ENCODE results near the gene YTHDF2.
"Not testable (repeated sequence)": the region's sequence is repeated elsewhere in the genome, so short reads cannot be mapped to it uniquely, and the experiment has no call there.

Gene YTHDF2

DNA sequence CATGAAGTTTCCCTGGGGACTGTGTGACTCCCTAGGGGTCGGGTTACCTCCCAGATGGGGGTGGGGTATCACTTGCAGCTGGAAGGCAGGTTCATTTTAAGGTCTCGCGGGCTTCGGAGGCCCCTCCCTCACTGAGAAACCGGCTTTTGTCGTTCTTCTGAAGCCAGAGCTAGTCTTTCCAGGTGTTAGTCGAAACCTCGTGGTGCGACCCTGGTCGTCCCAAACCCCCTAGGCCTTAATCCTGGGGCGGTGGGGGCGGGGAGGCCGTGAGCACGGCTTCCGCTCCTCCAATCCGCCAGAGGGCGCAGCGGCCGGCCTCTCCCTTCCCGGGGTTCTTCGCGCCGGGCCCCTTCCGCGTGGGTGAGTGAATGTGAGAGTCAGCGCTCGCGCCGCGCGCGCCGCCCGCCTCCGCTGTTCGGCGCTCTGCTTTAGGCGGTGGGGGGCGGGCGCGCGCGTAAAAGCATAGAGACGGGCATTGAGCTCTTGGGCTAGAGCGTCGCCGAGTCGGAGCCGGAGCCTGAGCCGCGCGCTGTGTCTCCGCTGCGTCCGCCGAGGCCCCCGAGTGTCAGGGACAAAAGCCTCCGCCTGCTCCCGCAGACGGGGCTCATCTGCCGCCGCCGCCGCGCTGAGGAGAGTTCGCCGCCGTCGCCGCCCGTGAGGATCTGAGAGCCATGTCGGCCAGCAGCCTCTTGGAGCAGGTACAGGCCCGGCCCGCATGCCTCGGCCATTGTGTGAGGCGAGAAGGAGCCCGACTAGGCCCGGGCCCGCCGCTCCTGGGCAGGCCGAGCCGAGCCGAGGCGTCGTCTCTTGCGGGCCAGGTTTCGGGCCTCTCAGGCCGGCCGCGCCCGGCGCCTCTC lies at the start of gene YTHDF2:
YTHDF2 (plus strand) TSS at position 491 of the 857 bp plus-strand sequence; CDS start at position 672, 181 bp downstream.
- peak; percentile 97 for DNase-seq

DNA sequence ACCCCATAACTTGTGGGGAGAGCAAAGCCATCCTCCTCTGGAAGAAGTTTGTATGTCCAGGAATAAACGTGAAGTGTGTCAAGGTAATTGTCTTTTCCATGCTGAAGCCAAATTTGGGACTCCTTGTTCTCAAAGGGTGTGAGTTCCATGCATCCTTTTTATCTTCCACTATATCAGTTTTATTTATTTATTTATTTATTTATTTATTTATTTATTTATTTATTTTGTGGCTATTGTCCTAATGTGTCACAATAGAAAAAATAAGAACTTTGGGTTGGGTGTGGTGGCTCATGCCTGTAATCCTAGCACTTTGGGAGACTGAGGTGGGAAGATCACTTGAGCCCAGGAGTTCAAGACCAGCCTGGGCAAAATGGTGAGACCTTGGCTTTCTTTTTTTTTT lies 45.1 kb upstream of the YTHDF2 start:
- not testable (repeated sequence) for DNase-seq

DNA sequence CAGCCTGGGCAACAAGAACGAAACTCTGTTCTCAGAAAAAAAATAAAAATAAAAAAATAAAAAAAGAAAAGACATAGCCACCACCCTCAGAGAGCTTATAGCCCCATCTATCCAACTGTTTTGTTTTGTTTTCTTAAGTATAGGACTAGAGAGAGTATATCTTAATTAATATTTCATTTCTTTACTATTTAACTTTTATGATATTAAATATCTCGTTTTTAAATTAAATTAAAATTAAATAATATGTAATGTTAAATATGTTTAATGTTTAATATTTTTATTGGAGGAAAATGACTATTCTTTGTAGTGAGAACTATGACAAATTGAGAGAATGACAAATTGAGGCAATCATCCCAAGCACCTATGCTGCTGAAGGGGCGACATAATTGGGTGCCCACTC lies 33.1 kb upstream of the YTHDF2 start:
- no peak for DNase-seq

DNA sequence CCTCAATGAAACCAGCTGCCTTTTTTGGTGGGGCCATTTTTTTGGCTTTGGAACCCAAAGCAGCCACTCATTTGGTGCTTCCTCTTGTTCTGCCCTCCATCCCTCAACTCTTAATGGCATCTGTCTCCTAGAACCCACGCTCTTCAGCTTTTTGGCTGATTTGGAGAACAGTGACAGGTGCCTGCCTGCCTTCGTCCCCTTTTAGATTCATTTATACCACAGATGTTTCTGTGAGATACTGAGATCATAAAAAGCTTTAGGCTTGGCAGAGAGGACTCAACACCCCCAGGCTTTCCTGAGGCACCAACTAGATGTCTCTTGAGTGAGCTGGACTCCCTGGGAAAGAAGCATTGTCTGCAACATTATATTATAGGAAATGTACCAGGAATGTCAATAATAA lies 20.4 kb upstream of the YTHDF2 start:
- DNase-seq, result no peak

DNA sequence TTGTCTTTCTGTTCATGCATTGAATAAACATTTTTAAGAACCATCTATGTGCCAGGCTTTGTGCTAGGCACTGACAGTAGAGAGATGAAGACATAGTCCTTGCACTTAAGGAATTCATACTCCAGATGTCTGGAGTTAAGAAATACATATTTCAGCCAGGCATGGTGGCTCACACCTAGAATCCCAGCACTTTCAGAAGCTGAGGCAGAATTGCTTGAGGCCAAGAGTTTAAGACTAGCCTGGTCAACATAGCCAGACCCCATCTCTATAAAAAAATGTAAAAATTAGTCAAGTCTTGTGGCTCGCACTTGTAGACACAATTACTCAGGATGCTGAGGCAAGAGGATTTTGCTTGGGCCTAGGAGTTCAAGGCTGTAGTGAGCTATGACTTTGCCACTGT lies 18.6 kb upstream of the YTHDF2 start:
- DNase-seq, result no peak

DNA sequence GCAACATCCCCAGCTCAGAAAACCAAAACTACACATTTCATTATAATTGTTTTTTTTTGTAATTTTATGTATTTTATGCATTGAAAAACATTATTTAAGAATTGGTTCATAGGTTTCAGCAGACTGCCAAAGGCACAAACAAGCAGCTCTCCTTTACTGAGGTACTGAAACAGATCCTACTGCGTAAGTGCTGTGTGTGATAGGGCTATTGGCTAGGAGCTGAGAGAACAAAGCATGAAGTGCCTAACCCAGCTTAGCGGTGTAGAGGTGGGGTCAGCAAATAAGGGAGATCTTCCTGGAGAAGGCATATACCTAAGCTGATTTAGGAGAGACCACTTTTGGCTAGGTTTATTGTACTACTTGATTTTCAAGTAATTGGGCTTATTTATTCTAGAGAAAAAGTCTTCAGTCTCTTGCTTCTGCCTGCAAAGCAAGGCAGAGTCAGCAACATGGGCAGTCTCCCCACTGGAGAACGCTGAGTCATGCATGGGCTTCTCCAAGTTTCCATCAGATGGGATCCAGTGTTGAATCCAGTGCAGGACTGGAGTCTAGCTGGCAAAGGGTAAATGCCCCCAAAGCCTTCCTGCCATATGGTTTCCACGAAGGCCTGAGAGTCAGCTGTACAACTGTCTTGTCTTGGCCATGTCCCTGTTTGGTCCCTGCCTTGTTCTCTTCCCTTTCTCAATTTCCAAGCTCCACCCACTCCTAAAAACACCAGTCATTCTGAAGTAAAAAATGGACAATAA lies 18.0 kb upstream of the YTHDF2 start:
- no peak for DNase-seq

DNA sequence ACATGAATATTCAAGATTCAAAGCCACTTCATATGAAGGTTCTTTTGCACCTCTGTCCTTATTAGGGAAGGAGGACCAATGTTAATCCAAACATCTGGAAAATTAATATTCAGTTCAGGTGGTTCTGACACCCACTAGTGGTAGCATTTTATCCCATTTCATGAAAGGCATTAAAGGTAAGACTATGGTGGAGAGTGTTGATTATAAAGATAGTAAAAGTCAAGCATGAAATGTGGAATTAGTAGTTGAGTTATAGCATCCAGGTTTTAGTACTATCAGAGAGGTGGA lies 17.5 kb upstream of the YTHDF2 start:
- no peak for DNase-seq

DNA sequence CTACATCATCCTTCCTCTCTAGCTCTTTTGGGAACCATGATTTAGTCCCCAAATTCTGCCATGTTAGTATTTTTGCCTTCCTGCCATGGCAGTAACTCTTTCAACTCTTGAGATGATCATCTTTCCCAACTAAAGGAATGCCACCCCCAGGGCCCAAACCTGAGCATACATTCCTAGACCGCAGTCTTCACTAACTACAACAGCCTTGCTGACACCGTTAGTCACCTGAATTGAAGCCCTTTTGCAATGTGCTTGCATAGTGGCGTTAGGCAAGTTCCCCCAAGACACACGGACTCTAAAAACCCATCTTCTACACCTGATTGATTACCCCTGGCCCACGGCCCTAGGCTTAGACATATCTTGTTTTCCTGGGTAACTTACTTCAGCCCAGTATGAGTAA lies 16.4 kb upstream of the YTHDF2 start:
- no peak for DNase-seq

DNA sequence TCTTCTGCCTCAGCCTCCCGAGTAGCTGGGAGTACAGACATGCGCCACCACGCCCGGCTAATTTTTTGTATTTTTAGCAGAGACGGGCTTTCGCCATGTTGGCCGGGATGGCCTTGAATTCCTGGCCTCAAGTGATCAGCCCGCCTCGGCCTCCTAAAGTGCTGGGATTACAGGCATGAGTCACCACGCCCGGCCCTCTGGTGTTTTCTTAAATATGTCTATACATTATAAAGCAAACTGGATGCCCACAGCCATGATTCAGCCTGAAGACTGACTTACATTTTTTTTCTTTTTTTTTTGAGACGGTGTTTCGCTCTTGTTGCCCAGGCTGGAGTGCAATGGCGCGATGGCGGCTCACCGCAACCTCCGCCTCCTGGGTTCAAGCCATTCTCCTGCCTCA lies 14.8 kb upstream of the YTHDF2 start:
- DNase-seq, result not testable (repeated sequence)

DNA sequence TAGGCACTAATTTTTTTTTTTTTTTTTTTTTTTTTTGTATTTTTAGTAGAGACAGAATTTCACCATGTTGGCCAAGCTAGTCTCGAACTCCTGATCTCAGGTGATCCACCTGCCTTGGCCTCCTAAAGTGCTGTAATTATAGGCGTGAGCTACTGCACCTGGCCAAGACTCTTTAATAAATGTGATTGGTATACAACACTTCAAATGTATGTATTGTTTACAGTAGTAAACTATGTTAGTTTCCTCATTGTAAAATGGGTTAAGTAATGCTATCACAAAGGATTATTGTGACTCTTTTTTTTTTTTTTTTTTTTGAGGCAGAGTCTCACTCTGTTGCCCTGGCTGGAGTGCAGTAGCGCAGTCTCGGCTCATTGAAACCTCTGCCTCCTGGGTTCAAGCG lies 11.4 kb upstream of the YTHDF2 start:
- not testable (repeated sequence) for DNase-seq

DNA sequence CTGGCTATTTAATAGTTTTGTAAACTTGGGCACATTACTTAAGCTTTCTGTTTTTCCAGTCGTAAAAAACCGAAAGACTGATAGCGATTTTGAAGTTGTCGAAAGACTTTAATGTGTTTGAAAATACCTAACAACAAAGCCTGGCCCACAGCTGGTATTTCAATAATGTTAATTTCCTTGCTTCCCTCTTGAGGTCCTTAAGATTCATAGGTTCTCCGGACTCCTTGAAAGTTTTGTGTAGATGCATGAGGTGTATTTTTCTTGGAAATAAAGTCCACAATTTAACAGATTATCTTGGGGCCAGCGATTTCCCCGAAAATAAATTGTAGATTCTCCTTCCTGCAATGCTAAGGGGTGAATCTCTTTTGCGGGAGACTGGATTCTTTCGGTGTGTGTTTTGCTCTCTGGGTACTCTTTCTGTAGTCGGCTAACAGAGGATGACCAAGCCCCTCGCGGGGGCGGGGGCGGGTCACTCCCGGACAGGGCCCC lies 735 bp upstream of the YTHDF2 start:
- DNase-seq, result no peak

DNA sequence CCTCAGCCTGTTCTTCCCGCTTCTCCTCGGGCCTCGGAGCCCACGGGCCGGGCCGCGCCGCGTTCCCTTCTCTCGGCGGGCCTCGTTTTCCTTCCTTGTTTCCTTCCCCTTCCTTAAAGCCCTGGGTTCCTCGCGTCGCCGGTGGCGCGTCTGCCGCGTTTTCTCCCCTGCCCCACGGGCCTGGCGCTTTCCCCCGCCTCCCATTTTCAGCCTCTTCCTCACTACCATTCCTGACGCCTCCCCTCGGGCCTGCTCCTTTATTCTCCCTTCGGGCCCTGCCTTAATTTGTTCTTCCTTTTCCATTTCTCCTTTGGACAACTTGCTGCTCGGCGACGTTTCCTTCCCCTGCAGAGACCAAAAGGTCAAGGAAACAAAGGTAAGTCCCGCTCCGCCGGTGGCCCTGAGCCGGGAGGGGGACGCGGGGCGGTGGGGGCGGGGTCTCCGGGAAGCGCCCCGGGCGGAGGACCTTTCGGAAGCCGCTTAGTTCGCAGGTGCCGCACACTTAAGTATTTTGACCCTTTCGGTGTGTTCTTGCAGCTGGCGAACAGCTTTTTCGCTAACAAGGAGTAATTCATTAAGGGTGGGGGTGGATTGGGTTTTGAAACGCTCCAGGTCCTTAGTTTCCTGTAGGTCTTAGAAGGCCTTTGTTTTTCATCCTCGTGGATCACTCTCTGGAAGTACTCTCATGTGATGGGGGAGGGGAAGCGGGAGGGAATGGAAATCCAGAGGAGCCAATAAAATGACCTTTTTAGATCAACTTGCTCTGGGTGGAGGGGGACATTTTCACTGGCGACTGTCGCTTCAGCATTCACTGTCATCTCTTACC lies 780 bp downstream of the YTHDF2 start:
- peak; percentile 10 for DNase-seq

DNA sequence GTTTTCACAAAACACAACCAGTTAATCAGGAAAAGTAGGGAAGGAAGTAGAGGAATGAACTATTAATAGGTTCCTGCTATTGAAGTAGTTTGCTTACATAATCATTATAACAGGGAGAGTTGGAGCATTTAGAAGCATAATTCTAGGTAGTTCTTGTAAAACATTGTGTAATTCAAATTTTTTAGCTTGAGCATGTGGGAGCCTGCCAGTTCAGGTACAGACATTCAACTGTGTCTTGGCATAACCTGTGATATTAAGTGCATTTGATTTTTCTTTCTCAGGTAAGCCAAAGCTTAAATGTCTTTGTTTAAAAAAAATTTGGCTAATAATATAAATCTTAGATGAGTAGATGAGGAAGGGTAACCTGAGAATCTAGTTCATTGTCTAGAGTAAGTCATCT lies 3.4 kb downstream of the YTHDF2 start:
- no peak for DNase-seq

DNA sequence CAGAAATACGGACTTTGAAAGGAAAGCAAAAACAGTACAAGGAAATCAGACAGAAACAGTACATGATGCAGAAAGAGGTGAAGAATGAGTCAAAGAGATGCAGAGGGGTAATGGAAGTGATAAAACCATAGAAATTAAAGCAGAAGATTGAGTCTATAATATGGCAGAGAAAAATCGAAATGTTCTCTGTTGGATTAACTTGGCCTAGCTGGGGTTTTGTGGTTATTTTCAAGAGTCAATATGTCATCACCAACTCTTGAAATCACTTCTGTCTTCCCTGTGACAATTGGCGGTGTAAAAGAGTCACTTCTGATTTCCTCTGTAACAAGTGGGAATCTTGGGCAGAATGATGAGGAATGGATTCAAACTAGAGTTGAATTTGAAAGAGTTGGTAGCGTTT lies 7.4 kb downstream of the YTHDF2 start:
- DNase-seq, result no peak

DNA sequence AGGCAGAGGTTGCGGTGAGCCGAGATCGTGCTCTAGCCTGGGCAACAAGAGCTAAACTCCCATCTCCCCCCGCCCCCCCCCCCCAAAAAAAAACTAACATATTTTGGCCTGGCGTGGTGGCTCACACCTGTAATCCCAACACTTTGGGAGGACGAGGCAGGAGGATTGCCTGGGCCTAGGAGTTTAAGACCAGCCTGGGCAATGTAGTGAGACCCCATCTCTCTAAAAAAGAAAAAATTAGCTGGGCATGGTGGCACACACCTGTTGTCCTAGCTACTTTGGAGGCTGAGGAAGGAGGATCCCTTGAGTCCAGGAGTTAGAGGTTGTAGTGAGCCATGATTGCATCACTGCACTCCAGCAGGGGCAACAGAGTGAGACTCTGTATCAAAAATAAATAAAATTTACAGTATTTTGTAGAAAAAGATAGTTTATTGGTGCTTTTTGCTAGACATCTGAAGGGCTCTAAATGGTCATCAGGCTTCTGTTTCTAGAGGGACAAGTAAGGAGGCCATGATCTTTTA lies 9.0 kb downstream of the YTHDF2 start:
- DNase-seq, result no peak

DNA sequence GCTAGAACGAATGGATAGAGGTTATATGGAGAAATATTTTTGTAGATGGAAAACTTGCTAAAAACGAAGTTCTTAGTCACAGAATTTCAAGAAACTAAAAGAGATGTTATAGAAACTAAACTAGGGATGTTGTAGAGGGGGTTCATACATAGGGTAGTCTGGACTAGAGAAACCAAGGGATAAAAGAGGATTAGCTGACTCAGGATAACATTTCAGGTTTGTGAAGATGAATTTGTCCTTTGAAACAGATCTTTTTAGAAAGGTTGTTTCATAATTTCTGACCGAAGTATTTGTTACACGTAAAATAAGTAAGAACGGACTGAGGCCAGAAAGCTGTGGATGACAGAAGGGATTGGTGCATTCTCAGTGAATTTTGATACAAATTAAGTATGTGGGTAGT lies 13.6 kb downstream of the YTHDF2 start:
- DNase-seq, result no peak

DNA sequence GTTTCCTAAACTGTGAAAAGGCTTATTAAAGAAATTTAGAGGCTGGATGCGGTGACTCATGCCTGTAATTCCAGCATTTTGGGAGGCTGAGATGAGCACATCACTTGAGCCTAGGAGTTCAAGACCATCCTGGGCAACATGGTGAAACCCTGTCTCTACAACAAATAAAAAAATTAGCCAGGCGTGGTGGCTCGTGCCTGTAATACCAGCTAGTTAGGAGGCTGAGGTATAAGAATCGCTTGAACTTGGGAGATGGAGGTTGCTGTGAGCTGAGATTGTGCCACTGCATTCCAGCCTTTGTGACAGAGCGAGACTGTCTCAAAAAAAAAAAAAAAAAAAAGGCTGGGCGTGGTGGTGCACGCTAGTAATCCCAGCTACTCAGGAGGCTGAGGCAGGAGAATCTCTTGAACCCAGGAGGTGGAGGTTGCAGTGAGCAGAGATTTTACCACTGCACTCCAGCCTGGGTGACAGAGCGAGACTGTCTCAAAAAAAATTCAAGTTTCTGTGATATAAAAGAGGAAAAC lies 14.1 kb downstream of the YTHDF2 start:
- not testable (repeated sequence) for DNase-seq

DNA sequence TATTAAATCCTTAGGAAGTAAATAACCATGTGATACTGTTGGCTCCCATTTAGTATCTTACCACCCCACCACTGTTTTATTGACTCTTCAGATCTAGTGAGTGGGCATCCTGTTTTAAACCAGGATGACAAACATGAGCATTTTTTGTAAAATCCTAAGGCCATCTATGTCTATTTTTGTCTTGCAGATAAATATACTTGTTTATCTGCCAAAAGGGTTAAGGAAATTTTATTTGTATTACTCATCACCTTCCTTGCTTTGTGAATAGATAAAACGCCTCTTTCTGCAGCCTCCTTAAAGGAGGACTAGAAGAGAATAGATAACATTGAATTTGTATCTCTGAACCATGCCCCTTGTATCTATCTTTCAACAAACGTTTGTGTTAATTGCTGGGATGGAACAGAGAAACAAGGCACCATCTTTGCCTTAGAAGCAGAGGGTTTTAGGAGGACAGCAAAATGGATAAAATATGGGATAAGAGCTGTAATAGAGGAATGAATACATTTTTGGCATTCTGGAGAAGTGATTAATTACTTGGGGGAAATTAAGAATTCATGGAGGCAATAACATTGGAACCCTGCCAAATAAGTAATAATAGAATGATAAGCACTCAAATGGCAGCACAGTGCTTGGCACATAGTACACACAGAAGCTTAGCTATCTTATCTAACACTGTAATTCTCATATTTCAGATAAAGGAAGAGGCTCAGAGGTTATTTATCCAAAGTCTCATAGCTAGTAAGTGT lies 14.7 kb downstream of the YTHDF2 start:
- DNase-seq, result no peak

DNA sequence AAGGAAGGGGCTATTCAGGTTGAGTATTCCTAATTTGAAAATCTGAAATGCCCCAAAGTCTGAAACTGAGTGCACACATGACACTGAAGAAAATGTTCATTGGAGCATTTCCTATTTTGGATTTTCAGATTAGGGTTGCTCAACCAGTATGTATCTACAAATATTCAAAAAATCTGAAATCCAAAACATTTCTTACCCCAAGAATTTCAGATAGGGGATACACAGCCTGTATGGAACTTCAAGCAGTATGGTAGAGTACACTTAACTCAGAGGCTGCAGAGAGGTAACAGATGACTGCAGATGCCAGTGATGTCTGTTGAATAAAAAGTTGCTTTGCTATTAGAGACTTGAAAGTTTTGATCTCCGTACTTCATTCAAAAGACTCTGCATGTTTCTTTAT lies 19.0 kb downstream of the YTHDF2 start:
- DNase-seq, result no peak

DNA sequence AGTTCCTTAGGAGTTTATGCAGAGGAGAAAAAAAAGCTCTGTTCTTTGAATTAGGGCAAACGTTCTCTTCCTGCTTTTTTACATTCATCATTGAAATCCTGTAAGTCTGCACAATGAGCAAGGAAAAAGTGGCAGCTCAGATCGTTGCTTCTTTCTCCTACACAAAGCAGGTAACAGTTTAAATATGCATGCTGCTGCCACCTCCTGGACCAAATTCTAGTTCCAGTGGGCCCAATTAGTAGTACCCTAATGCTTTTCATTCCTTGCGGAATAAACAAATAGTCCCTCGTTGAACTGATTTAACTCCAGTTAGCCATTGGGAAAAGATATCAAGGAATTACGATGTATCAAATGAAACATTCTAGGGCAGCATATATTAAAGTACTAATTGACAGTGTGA lies 20.1 kb downstream of the YTHDF2 start:
- no peak for DNase-seq

DNA sequence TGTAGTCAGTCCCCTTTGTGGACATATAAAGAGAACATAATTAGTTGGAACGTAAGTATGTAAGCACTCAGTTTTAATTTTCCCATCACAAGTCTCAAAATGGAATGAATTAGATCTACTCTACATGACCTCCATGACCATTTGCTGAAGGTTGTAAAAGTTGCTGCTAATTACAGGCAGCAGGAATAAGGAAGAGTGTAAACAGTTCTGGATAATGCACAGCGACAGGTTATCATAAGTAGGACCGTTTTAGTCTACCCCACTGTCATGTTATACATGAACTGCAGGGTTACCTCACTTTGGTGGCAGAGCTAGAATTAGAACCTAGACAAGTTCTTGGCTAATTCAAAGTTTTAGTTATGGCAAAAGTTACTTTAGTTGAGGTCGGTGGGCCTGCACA lies 21.7 kb downstream of the YTHDF2 start:
- DNase-seq, result no peak

DNA sequence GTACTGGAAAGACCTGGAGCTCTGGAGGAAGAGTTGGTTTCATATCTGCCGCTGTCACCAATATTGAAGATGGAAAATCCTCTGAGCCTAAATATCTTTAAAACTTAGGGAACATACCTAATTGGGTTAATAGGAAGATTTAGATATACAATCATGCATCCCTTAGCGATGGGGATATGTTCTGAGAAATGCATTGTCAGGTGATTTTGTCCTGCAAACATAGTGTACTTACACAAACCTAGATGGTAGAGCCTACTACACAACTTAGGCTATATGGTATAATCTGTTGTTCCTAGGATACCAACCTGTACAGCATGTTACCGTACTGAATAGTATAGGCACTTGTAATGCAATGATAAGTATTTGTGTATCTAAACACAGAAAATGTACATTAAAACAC lies 22.5 kb downstream of the YTHDF2 start:
- no peak for DNase-seq

Data from CD4-positive, alpha-beta T cell treated with Interferon gamma for 1 hour (primary cell).